GM12872 (cell line): Measurements from ENCODE around the gene RASL11A.

Experiments
- TF ChIP-seq, protein P1 (sequence below): IDR thresholded peaks from 3 replicates; pipeline ENCODE4 v1.5.1; 2011; ENCODE audit warnings: low read depth, mild to moderate bottlenecking, low read length, moderate library complexity; ENCODE audit not compliant: insufficient read depth

The RASL11A gene, protein sequence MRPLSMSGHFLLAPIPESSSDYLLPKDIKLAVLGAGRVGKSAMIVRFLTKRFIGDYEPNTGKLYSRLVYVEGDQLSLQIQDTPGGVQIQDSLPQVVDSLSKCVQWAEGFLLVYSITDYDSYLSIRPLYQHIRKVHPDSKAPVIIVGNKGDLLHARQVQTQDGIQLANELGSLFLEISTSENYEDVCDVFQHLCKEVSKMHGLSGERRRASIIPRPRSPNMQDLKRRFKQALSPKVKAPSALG

DNA sequence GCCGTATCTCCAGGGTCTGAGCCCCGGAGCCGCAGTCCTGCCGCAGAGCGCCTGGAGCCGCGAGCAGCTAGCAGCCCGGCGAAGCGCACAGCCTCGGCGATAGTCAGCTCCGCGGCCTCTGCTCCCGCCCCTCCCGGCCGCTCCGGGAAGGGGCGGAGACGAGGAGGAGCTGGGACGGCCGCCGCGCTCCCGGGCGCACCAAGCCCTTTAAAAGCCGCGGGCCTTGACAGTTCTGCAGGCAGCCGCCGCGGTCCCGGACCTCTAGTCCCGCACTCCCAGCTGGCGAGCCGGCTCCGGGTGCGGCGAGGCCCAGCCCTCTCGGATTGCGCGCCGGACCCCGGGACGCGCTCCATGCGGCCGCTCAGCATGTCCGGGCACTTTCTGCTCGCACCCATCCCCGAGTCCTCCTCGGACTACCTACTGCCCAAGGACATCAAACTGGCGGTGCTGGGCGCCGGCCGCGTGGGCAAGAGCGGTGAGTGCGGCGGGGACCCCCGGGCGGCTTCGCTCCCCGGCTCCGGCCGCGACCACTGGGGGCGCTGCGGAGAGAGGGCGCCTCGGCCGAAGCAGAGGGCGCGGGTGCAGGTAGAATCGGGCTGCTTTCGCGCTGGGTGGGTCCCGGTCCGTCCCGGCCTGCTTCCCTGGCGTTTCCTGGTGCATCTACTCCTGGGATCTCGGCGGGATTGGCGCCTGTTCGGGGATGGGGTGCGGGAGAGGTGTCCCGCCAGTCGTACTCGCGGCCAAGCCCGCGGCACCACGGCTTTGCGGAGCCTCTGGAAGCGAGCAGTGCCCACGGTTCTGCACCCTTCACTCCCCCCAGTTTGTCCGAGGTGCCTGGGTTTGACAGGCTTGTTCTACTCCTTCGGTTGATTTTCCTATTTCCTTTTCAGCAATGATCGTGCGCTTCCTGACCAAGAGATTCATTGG lies at the start of gene RASL11A:
Gene RASL11A (plus strand): TSS at position 237 of the 927 bp plus-strand sequence. CDS start 115 bp downstream, at position 352.
- TF ChIP-seq, protein P1, sequence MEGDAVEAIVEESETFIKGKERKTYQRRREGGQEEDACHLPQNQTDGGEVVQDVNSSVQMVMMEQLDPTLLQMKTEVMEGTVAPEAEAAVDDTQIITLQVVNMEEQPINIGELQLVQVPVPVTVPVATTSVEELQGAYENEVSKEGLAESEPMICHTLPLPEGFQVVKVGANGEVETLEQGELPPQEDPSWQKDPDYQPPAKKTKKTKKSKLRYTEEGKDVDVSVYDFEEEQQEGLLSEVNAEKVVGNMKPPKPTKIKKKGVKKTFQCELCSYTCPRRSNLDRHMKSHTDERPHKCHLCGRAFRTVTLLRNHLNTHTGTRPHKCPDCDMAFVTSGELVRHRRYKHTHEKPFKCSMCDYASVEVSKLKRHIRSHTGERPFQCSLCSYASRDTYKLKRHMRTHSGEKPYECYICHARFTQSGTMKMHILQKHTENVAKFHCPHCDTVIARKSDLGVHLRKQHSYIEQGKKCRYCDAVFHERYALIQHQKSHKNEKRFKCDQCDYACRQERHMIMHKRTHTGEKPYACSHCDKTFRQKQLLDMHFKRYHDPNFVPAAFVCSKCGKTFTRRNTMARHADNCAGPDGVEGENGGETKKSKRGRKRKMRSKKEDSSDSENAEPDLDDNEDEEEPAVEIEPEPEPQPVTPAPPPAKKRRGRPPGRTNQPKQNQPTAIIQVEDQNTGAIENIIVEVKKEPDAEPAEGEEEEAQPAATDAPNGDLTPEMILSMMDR = peak; percentile 79

DNA sequence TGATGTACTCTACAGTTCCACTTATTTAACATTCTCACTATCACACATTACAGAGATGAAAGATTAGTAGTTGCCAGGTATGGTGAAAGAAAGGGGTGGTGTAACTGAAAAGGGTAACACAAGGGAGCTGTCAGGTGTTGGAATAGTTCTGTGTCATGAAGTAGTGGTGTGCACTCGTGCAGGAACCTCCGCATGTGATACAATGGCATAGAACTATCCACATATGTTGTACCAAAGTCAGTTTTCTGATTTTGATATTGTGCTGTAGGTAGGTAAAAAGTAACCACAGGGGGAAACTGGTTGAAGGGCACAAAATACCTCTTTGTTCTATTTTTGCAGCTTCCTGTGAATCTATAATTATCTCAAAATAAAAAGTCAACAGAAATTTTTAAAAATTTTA lies 43.6 kb upstream of the RASL11A start:
- TF ChIP-seq, protein P1 = no peak

DNA sequence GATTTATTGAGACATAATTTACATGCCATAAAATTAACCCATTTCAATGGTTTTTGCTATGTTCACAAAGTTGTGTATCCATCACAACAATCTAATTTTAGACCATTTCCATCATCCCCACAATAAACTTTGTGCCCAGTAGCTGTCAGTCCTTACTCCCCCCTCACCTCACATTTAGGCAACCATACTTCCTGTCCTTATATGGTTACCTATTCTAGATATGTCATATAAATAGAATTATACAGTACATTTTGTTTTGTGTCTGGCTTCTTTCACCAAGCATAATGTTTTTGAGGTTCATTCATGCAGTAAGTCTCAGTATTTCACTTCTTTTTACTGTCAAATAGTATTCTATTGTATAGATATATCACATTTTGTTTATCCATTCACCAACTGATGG lies 42.5 kb upstream of the RASL11A start:
- TF ChIP-seq, protein P1 = no peak

DNA sequence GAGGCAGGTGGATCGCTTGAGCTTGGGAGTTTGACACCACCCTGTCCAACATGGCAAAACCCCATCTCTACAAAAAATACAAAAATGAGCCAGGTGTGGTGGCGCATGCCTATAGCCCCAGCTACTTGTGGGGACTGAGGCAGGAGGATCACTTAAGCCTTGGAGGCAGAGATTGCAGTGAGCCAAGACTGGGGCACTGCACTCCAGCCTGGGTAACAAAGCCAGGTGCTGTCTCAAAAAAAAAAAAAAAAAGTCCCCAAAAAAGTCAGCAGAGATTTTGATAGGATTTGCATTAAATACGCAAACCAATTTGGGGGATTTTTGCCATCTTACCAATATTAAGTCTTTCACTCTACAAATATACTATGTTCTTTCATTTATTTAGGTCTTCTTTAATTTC lies 41.0 kb upstream of the RASL11A start:
- TF ChIP-seq, protein P1 = no peak

DNA sequence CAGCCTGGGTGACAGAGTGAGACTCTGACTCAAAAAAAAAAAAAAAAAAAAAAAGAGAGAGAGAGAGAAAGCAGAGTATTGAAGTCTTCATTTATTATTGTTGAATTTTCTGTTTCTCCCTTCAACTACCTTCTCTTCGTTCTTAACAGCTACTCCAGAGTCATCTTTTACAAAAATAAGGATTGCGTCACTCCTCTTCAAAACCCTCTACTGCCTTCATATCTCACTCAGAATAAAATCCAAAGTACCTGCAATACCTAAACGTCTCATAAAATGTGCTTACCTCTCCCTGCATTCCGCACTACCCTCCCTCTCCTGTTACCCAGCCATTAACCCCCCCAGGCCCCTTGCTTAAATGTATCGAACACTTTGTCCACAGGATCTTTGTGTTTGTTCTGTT lies 36.7 kb upstream of the RASL11A start:
- TF ChIP-seq, protein P1 = no peak

DNA sequence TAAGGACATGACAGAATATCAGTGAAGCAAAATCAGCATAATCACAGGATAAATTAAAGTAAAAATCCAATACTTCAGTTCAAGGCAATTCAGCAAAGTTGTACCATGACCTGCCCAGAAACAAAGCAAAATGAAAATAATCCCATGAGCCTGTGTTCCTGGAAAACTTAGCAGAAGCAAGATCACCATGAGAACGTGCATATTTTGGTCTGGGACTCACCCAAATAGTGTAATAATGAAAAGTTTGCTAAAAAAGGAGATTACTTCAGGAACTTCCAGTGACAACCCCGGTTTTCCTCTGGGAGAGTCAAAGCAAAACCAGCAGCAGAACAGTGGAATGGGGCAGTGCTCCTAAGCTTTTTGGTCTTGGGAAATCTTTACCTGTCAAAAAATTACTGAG lies 34.2 kb upstream of the RASL11A start:
- TF ChIP-seq, protein P1 = no peak

DNA sequence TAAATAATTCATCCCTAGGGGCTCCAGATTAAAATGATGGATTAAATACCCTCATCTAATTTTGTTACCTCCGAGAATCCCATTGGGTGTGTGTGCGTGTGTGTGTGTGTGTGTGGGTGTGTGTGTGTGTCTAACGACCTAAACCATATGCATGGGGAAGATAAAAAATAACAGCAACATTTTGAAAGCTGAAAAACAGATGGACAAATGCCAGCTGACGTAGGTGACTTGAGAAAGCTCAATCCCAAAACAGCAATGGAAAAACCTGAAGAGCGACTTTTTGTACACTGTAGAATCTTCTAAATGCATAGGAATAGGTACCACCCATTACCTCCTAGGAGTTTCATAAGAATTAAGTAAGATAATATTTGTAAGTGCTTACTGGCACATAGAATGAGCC lies 27.9 kb upstream of the RASL11A start:
- TF ChIP-seq, protein P1 = no peak
